SK-N-DZ (cell line): ENCODE data around the gene PPP1R14C.

Experiments used
- DNase-seq: peaks from one replicate; pipeline ENCODE4 v3.0.0-alpha.2; 2015; ENCODE audit warnings: low spot score

Gene PPP1R14C

GRCh38 chr6:150138638-150139037 lies 4.2 kb upstream of the PPP1R14C start:
- DNase-seq: no peak

DNA sequence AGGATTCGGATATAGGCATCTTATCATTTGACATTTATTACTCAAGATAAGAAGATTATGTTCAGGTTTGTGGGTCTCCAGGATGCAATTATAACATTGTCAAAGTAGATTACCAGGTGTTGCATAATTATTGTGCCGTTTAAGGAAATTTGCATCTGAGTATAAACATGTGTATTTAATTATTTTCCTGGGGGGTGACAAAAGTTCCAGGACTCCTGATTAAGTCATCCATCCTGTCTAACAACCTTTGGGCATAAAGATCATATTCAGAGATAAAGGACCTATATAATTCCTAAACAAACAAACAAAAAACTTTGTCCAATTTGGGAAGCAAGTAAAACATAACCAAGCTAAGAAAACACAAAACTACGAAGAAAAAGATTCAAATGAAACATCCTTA lies 3.3 kb upstream of the PPP1R14C start:
- DNase-seq: no peak

DNA sequence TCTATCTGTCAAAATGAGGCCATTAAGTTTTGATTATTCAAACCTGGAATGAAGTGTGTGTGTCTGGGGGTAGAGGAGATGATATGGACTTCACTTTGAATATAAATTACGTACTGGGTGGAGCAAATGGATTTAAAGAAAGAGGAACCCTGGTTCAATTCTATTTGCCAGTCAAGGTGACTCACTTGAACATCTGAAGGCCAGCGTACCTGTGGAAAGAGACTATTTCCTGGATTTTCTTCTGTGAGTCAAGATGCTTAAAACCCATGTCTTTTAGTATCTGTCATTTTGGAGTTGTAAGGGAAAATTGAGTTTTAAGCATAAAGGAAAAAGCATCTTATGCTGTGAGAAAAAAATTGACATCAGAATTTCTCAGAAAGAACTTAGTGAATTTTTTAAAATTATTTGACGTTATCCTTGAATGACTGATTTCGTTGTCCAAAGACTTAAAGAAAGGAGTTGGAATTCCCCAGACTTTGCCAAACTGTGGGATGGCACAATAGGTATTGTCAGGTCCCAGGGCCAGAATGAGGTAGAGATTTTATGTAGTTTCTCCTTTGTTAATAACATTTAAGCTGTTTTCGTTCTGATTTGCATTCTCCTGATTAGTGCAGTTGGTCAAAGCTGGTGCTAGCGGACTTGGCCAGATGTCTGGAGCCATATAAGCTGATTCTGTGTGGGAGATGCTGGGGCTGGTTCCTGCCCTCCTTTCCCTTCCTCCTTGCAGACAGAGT lies 2.4 kb upstream of the PPP1R14C start:
- no peak for DNase-seq

DNA sequence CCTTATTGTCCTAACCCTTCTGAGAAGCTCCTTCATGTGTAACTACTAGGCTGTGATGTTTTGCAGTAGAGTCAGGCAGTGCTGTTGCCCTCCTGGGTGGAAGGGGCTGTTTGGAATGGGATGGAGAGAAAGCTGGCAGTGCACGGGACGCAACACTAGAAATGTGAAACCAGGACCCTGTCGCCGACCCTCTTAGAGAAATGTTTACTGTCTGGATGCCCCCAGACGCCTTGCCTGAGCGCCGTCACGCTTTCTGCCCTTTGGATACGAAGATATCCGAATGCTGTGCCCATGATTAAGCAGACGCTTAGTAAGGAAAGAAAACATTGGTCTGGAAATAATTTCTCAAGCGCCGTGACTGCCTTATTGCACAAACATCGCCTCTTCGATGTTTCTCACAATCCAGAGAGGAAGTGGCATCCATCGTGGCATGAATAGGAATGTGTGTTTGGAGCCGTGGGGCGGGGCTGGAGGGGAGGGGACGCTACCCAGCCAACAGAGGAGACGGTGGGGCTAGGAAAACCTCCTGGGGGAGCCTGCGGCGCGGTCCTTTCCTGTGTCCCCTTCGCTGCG lies 661 bp upstream of the PPP1R14C start:
- no peak for DNase-seq

DNA sequence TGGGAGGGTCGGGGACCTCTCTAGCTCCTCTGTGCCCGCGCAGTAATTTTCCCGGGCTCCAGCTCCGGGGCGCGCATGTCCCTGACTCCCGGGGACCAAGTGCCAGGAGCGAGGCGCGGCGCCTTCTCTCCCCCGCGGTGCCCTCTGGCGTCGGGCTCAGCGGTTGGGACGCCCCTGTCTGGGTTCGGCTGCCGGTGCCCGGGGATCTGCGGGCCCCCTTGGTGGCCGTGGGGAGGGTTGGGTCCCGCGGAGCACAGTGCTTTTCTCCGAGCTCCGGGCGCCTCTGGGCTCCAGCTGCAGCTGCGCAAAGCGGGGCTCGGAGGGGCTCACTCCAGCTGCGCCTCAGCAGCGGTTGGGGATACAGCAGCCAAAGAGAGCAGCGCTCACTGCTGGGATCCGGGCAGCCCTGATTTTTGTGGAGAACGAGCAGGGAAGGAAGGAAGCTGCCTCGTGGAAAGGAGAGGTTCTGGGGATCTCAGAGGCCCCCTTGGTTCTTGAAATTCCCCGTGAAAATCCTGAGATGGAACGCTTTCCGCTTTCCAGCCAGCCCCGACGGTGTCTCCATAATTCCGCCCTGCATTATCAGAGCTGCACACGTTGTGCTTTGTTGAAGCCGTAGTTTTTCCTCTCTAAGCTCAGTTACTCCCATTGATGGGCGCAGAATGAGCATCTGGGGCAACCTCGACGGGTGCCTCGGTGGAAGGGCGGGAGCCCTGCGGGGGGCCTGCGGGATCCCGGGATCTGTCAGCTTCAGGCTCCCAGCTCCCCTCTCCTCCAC lies 861 bp downstream of the PPP1R14C start:
- DNase-seq: no peak

- no peak for DNase-seq
Measured at GRCh38 chr6:150144294-150144868, 1.5 kb downstream of the PPP1R14C start.

DNA sequence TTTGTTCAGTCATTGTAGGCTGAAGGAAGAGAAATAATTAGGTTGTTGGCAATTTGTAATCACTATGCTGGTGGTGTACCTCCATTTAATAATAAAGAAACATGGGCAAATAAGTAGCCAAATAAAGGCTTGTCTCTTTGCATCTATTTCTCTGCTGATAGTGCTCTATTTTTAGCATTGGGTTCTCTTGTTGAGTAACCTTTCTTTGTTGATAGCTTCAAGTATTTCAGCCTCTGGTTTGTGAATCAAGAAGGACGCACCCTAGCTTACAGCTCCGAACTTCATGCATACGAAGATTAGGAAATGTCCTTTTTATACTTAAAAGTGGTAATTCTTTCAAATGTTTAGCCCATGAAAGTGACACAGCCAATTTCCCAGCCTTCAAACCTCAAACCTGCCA lies 2.6 kb downstream of the PPP1R14C start:
- no peak for DNase-seq

GRCh38 chr6:150145830-150146229 lies 3.0 kb downstream of the PPP1R14C start:
- no peak for DNase-seq

- DNase-seq: no peak
Measured at GRCh38 chr6:150146436-150146835, 3.6 kb downstream of the PPP1R14C start.

DNA sequence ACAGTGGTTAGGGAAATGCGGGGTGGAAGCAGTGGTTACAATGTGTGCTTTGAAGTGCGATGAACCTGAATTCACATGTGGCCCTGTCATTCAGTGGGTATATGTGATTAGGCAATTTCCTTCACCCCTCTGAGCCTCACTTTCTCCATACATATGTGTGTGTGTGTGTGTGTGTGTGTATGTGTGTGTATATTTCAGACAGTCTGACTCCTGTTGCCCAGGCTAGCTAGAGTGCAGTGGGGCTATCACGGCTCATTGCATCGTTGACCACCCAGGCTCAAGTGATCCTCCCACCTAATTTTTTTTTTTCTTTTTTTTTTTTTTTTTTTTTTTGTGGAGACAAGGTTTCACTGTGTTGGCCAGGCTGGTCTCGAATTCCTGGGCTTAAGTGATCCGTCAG lies 6.3 kb downstream of the PPP1R14C start:
- no peak for DNase-seq

- no peak for DNase-seq
Measured at GRCh38 chr6:150150458-150150820, 7.6 kb downstream of the PPP1R14C start.

DNA sequence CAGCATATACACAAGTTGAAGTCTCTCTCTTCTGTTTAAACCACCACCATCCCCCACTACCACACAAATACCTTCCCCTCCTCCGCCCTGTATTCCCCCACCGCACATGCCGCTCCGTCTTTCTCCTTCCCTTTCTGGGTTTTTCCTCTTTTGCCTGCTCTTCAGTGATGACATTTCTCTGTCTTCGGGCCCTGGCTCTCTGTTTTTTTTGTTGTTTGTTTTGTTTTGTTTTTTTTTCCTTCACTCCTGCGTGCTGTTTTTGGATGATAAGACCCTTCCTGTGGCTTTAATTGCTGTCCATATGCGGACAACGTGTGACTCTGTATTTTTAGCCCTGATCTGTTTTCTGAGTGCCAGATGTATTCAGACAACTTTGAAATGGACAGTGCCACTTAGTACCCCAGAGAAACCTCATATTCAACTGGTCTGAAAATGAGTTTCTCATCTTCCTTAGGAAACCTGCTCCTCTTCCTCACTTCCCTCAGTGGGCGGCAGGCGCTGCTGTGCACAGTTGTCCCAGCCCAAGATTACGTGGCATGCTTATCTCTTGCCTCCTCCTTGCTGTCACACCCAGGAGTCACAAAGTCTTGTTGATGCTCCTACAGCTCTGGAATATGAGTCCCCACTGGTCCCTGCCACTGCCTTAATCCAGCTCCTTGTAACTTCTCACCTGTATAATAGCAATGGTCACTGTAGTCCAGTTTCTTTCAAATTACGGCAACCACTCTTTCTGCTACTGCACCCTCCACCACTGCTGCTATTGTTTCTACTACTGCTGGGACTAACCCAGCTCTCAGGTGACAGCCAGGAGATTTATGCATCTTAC lies 8.2 kb downstream of the PPP1R14C start:
- DNase-seq: no peak

- no peak for DNase-seq
Measured at GRCh38 chr6:150152891-150153876, 10.3 kb downstream of the PPP1R14C start.

- no peak for DNase-seq
Measured at GRCh38 chr6:150153905-150154492, 11.2 kb downstream of the PPP1R14C start.

DNA sequence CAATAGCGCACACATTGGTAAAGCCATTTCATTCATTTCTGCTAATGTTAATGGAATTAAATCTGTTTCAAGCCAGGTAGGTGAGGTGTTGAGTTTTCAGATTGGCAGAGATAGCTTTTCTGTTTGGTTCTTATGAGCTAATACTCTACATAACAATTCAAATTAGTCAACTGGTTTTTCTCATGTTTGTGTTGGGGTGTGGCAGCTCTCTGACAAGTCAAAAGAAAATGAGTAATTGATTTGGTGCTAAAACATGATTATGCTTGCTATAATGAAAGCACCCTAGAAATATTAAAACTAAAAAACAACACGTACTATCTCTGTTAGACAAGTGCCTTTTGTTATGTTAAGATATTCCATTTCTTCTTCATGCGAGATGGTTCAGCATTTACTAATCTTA lies 13.6 kb downstream of the PPP1R14C start:
- DNase-seq: no peak

- DNase-seq: no peak
Measured at GRCh38 chr6:150157081-150157480, 14.2 kb downstream of the PPP1R14C start.

- DNase-seq: no peak
Measured at GRCh38 chr6:150159757-150160156, 16.9 kb downstream of the PPP1R14C start.

DNA sequence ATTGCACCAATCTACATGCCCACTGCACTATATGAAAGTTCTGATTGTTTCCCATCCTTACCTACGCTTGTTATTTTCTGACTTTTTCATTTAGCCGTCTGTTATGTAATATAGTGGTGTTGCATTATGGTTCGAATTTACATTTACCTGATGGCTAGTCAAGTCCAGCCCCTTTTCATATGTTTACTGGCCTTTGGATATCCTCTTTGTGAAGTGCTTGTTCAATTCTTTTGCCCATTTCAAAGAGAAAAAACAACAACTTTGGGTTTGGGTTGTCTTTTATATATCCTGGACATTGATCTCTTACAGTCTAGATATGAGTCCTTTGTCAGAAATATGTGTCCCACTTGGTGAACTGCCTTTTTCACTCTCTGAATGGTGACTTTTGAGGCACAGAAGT lies 21.1 kb downstream of the PPP1R14C start:
- DNase-seq: no peak

DNA sequence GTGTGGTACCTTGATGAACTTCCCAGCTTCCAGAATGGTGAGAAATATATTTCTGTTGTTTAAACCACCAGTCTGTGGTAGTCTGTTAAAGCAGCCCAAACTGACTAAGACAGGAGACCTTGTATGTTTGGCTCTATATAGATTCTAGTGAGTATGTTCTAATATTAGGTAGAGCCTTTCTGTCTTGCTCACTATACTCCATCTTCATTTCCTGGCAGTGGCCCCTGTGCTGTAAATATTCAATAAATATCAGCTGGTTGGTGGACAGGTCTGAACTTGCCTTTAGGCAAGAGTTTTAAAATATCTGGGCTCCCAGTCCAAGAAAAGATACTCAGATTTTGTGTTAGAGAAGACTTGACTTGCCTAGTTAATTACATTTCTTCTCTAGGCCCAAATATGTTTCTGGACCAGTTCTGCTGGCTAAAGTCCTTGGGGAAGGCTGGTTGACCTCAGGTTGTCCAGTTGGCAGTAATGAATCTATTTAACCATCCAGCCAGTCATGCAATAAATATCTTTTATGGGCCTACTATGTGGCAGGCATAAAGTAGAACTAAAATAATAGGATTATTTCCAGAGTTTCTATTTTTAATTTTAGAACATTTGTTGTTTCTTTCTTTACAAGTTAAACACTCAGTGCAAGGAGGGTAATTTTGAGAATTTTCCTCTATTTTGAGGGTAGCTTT lies 22.3 kb downstream of the PPP1R14C start:
- DNase-seq: no peak
